ENCODE results near the gene TMEM130.

GRCh38 chr7:98828368-98828767 lies 41.4 kb downstream of the TMEM130 start:
- TF ChIP-seq EZH2 (IDR thresholded peaks at IDR 0.05; ENCODE audit: borderline replicate concordance, low read depth, low read length, severe bottlenecking): no peak
- TF ChIP-seq, protein P1, sequence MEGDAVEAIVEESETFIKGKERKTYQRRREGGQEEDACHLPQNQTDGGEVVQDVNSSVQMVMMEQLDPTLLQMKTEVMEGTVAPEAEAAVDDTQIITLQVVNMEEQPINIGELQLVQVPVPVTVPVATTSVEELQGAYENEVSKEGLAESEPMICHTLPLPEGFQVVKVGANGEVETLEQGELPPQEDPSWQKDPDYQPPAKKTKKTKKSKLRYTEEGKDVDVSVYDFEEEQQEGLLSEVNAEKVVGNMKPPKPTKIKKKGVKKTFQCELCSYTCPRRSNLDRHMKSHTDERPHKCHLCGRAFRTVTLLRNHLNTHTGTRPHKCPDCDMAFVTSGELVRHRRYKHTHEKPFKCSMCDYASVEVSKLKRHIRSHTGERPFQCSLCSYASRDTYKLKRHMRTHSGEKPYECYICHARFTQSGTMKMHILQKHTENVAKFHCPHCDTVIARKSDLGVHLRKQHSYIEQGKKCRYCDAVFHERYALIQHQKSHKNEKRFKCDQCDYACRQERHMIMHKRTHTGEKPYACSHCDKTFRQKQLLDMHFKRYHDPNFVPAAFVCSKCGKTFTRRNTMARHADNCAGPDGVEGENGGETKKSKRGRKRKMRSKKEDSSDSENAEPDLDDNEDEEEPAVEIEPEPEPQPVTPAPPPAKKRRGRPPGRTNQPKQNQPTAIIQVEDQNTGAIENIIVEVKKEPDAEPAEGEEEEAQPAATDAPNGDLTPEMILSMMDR (IDR thresholded peaks at IDR 0.05; ENCODE audit: borderline replicate concordance, extremely low read depth, low read length, poor library complexity, severe bottlenecking): no peak

All from DND-41 (cell line).